K562 (cell line): ENCODE measurements around the gene HOXB4. TPM values are rescaled to one million over a fixed set of nuclear protein-coding genes. Genes with fewer than 3 reads are reported as not detected.
A peak's percentile ranks its signal among the peaks of the same experiment; 100 is the strongest.

Source experiments
- ATAC-seq: fragments of 200-7000 bp; cut with Tn5 transposase; 3 replicates; pipeline ENCODE4 v1.9.1; 2020; ENCODE audit warnings: moderate library complexity
- BruUV-seq: library from RNA; stranded (reverse); fragments of 400-500 nt; replicated peaks from 2 replicates; lab custom pipeline; 2021; lab: Mats Ljungman, UMichigan
- CTCF ChIA-PET: fragments of 300-600 bp; formaldehyde crosslinking; extraction: SDS; loops from one replicate; lab custom pipeline; 2021; ENCODE audit warnings: low intra/inter-chr PET ratio; lab: Yijun Ruan, JAX
- POLR2A ChIA-PET: fragments of 300-600, 350-650 bp; sonication (Branson Sonifier 250); formaldehyde crosslinking; extraction: SDS; loops from one replicate; lab custom pipeline; 2021; ENCODE audit warnings: antibody characterized with exemption, inconsistent platforms; lab: Yijun Ruan, JAX
- DNase-seq, 4 experiments: peaks; one replicate each; pipeline versions ENCODE4 v3.0.0 to v3.0.0-alpha.2; 2011 to 2018; ENCODE audit warnings: low spot score in 3 of 4, mixed read lengths in 3 of 4; ENCODE audit errors: extremely low read depth in 1 of 4
- FAIRE-seq: peaks from 2 replicates; lab custom pipeline; 2011; peaks lifted over from hg19 to GRCh38; lab: Jason Lieb, UNC
- H2AFZ ChIP-seq: 2 replicates; pipeline ENCODE4 v1.6.0; 2011; ENCODE audit warnings: low read depth, low read length, control low read depth, inconsistent platforms
- H3K27ac ChIP-seq: fragments of 200-600 bp; 3 replicates; pipeline ENCODE4 v1.8.0; 2011; ENCODE audit warnings: low read depth, mild to moderate bottlenecking, control low read depth, inconsistent platforms, low read length, moderate library complexity, mixed read lengths; ENCODE audit errors: extremely low read depth
- H3K27me3 ChIP-seq, 2 experiments: fragments of 300-600 bp in 1 of 2; 2 replicates in 1 of 2; 3 replicates in 1 of 2; pipeline versions ENCODE4 v1.6.0 to v1.8.0; 2011; ENCODE audit warnings: inconsistent platforms in 2 of 2, low read length in 2 of 2, mild to moderate bottlenecking in 1 of 2, mixed read lengths in 1 of 2, moderate library complexity in 1 of 2; ENCODE audit not compliant: control insufficient read depth in 2 of 2, insufficient read depth in 2 of 2
- H3K36me3 ChIP-seq: fragments of 300-600 bp; 3 replicates; pipeline ENCODE4 v1.8.0; 2011; ENCODE audit warnings: mild to moderate bottlenecking, low read length, inconsistent platforms; ENCODE audit not compliant: control insufficient read depth, insufficient read depth
- H3K4me1 ChIP-seq, 2 experiments: fragments of 200-600 bp in 1 of 2; replicated peaks in 1 of 2; 2 replicates in 1 of 2; 3 replicates in 1 of 2; pipeline versions ENCODE4 v1.5.1 to v1.8.0; 2011; ENCODE audit warnings: inconsistent platforms in 2 of 2, low read length in 2 of 2, mild to moderate bottlenecking in 1 of 2, mixed read lengths in 1 of 2, moderate library complexity in 1 of 2; ENCODE audit not compliant: control insufficient read depth in 2 of 2, insufficient read depth in 2 of 2
- H3K4me2 ChIP-seq: 2 replicates; pipeline ENCODE4 v1.6.1; 2011; ENCODE audit warnings: low read length, control low read depth, inconsistent platforms, mixed read lengths; ENCODE audit not compliant: insufficient read depth
- H3K4me3 ChIP-seq: fragments of 200-600 bp; sonication (generic), shearing (Covaris generic); 2 replicates; pipeline ENCODE4 v1.5.1; 2016; ENCODE audit warnings: control low read depth, inconsistent platforms
- H3K79me2 ChIP-seq: fragments of 200-600 bp; 3 replicates; pipeline ENCODE4 v1.8.0; 2011; ENCODE audit warnings: low read length, inconsistent platforms; ENCODE audit not compliant: control insufficient read depth, insufficient read depth
- H3K9ac ChIP-seq, 2 experiments: 2 replicates each; pipeline versions ENCODE4 v1.6.0 to v1.6.1; 2011; ENCODE audit warnings: low read depth in 2 of 2, low read length in 2 of 2, control low read depth in 1 of 2, inconsistent platforms in 1 of 2, mild to moderate bottlenecking in 1 of 2, mixed read lengths in 1 of 2; ENCODE audit not compliant: insufficient read depth in 1 of 2
- H3K9me1 ChIP-seq: one replicate; pipeline ENCODE4 v1.6.0; 2011; ENCODE audit warnings: inconsistent platforms, mild to moderate bottlenecking, low read length, moderate library complexity; ENCODE audit not compliant: control insufficient read depth, insufficient read depth
- H3K9me3 ChIP-seq: replicated peaks from 2 replicates; pipeline ENCODE4 v1.5.1; 2011; ENCODE audit warnings: low read depth, low read length, inconsistent platforms; ENCODE audit not compliant: control insufficient read depth, insufficient read depth
- H4K20me1 ChIP-seq: replicated peaks from 2 replicates; pipeline ENCODE4 v1.6.1; 2011; ENCODE audit warnings: low read length, inconsistent platforms, mixed read lengths; ENCODE audit not compliant: control insufficient read depth, insufficient read depth
- CBX2 ChIP-seq: fragments of 200-600 bp; sonication (generic); IDR thresholded peaks from one replicate; pipeline ENCODE4 v1.6.1; 2012; ENCODE audit warnings: mild to moderate bottlenecking, low read length, inconsistent platforms; ENCODE audit not compliant: insufficient read depth, poor library complexity, severe bottlenecking
- E2F3 ChIP-seq: fragments of 250-450 bp; sonication (Bioruptor Pico); IDR thresholded peaks from 2 replicates; pipeline ENCODE4 v1.4.0; 2020; ENCODE audit warnings: mild to moderate bottlenecking
- ETS2 ChIP-seq: IDR thresholded peaks from 2 replicates; pipeline ENCODE4 v1.6.1; 2016; ENCODE audit warnings: borderline replicate concordance, missing genetic modification characterization, mild to moderate bottlenecking, moderate library complexity, missing compliant biosample characterization; ENCODE audit not compliant: poor library complexity, severe bottlenecking
- EZH2 ChIP-seq: IDR thresholded peaks from 2 replicates; pipeline ENCODE4 v1.6.1; 2012; ENCODE audit warnings: low read depth, mild to moderate bottlenecking, inconsistent platforms, low read length, borderline replicate concordance
- RBFOX2 ChIP-seq: fragments of 200-400 bp; formaldehyde crosslinking; IDR thresholded peaks from 2 replicates; pipeline ENCODE4 v1.6.1; 2017; ENCODE audit warnings: low read depth, mild to moderate bottlenecking, low read length, moderate library complexity
- RBM15 ChIP-seq: fragments of 200-400 bp; formaldehyde crosslinking; IDR thresholded peaks from 2 replicates; pipeline ENCODE4 v1.6.1; 2018; ENCODE audit warnings: mild to moderate bottlenecking, low read length, moderate library complexity; ENCODE audit not compliant: insufficient read depth
- RBM25 ChIP-seq: fragments of 200-400 bp; formaldehyde crosslinking; IDR thresholded peaks from 2 replicates; pipeline ENCODE4 v1.6.1; 2018; ENCODE audit warnings: low read length, low read depth, moderate library complexity; ENCODE audit not compliant: severe bottlenecking
- SMARCA5 ChIP-seq: fragments of 450-650 bp; IDR thresholded peaks from 2 replicates; pipeline ENCODE4 v1.6.1; 2016
- SMARCE1 ChIP-seq: fragments of 450-650 bp; IDR thresholded peaks from 2 replicates; pipeline ENCODE4 v1.7.1; 2016; ENCODE audit warnings: mild to moderate bottlenecking
- SP2 ChIP-seq: IDR thresholded peaks from 2 replicates; pipeline ENCODE4 v1.6.1; 2011; ENCODE audit warnings: mild to moderate bottlenecking, low read depth, low read length, moderate library complexity; ENCODE audit not compliant: poor library complexity, severe bottlenecking; ENCODE audit errors: extremely low read depth
- ZNF124 ChIP-seq: sonication (generic); formaldehyde crosslinking; IDR thresholded peaks from 2 replicates; pipeline ENCODE4 v1.8.1; 2022; ENCODE audit warnings: missing genetic modification reagents
- ZNF282 ChIP-seq: sonication (generic); formaldehyde crosslinking; IDR thresholded peaks from 2 replicates; pipeline ENCODE4 v1.8.1; 2023; ENCODE audit warnings: missing genetic modification reagents
- ZNF445 ChIP-seq: fragments of 250-450 bp; sonication (Bioruptor Pico); IDR thresholded peaks from 2 replicates; pipeline ENCODE4 v1.4.0; 2020; ENCODE audit warnings: low read depth, mild to moderate bottlenecking, moderate library complexity
- ZNF785 ChIP-seq: fragments of 250-450 bp; sonication (Bioruptor Pico); IDR thresholded peaks from 2 replicates; pipeline ENCODE4 v1.4.0; 2020; ENCODE audit warnings: mild to moderate bottlenecking
- WGBS: fragments of 100-300 bp; shearing (Covaris generic); methylation state at CpG from one replicate; pipeline ENCODE4 v1.1.6; 2016; ENCODE audit warnings: low coverage, mixed read lengths; ENCODE audit not compliant: insufficient coverage; ENCODE audit errors: missing lambda C conversion rate; 5-methylcytosine and 5-hydroxymethylcytosine counted together
- in situ Hi-C: fragments of 300-500 bp; cut with MboI; formaldehyde crosslinking; loops from 4 replicates; pipeline ENCODE4 v1.15.0; 2018; ENCODE audit warnings: inconsistent platforms, mixed read lengths
- intact Hi-C: fragments of 100-400 bp; cut with micrococcal nuclease; formaldehyde crosslinking; loops from 2 replicates; pipeline ENCODE4 v1.14.2; 2022
- polyA plus RNA-seq, 8 experiments: library from polyadenylated mRNA; depleted of rRNA in 4 of 8; stranded (reverse) in 5 of 8; unstranded in 3 of 8; fragments of >200 nt; fragmentation: Nextera tagmentation in 2 of 8; fragmentation: Illumina TruSeq in 1 of 8; extraction: Ambion mirVana in 2 of 8; extraction: Trizol in 1 of 8; gene quantifications; 2 replicates each; pipeline versions ENCODE4 v1.2.1 to v1.2.3, GENCODE V29; 2011 to 2014; ENCODE audit warnings: inconsistent platforms in 1 of 8, missing spikeins in 1 of 8
- total RNA-seq, 7 experiments: library from RNA; depleted of rRNA in 6 of 7; stranded (reverse); fragments of >200 nt in 6 of 7; fragmentation: Illumina TruSeq in 2 of 7; extraction: Trizol in 2 of 7; gene quantifications; 2 replicates each; pipeline versions ENCODE4 v1.2.1 to v1.2.3, GENCODE V29; 2011 to 2021; ENCODE audit warnings: low replicate concordance in 1 of 7
- TF ChIP-seq, protein P1 (sequence below), 2 experiments: fragments of 450-650 bp; IDR thresholded peaks; 2 replicates each; pipeline ENCODE4 v1.6.1; 2018; ENCODE audit warnings: mild to moderate bottlenecking in 2 of 2, low read depth in 1 of 2; ENCODE audit not compliant: partially characterized antibody in 2 of 2
- TF ChIP-seq, protein P2 (sequence below): fragments of 250-450 bp; sonication (Bioruptor Pico); IDR thresholded peaks from 2 replicates; pipeline ENCODE4 v1.5.0; 2021

The HOXB4 gene
- total and polyA plus RNA-seq, 9 of the 15 experiments (the other 6 are each of a cell fraction or from before 2014, with no cell fraction given): 1.6 to 34.9 (median 14.9) TPM

DNA sequence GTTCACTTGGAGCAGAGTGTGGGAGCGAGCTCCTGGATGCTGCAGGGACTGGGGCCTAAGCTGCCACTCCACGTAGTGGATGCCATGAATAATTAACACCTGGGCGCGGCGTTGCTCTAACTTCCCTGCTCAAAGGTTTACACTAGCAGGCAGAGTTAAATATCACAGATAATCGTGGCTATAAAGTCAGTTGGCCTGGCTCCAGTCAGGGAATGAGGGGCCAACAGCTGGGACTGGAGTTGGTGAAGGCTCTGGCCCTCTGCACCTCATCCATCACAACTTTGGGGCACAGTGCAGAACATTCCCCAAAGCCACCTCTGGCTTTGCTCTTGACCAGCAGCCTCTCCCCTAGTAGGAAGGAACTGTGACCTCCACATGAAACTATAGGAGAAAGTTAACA, 10.9 kb downstream of the HOXB4 start:
- H3K27me3 ChIP-seq: no peaks in the 10 kb centered on the region
- BruUV-seq: no TSS peak
- CTCF ChIA-PET: no interaction called here
- 72% methylated on average over 6 of the region's 6 CpGs for WGBS
- FAIRE-seq: no peak
- peaks cover 6% of the 10 kb centered on the region for H3K9me1 ChIP-seq
- peaks cover 95% of the 10 kb centered on the region; the same call in 2 of the 3 replicates for H3K36me3 ChIP-seq
- H3K4me1 ChIP-seq: peaks cover 30 to 31% of the 10 kb centered on the region in 2 experiments
- in situ Hi-C loops: no loop called here
- TF ChIP-seq, protein P1, sequence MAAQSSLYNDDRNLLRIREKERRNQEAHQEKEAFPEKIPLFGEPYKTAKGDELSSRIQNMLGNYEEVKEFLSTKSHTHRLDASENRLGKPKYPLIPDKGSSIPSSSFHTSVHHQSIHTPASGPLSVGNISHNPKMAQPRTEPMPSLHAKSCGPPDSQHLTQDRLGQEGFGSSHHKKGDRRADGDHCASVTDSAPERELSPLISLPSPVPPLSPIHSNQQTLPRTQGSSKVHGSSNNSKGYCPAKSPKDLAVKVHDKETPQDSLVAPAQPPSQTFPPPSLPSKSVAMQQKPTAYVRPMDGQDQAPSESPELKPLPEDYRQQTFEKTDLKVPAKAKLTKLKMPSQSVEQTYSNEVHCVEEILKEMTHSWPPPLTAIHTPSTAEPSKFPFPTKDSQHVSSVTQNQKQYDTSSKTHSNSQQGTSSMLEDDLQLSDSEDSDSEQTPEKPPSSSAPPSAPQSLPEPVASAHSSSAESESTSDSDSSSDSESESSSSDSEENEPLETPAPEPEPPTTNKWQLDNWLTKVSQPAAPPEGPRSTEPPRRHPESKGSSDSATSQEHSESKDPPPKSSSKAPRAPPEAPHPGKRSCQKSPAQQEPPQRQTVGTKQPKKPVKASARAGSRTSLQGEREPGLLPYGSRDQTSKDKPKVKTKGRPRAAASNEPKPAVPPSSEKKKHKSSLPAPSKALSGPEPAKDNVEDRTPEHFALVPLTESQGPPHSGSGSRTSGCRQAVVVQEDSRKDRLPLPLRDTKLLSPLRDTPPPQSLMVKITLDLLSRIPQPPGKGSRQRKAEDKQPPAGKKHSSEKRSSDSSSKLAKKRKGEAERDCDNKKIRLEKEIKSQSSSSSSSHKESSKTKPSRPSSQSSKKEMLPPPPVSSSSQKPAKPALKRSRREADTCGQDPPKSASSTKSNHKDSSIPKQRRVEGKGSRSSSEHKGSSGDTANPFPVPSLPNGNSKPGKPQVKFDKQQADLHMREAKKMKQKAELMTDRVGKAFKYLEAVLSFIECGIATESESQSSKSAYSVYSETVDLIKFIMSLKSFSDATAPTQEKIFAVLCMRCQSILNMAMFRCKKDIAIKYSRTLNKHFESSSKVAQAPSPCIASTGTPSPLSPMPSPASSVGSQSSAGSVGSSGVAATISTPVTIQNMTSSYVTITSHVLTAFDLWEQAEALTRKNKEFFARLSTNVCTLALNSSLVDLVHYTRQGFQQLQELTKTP (IDR thresholded peaks at IDR 0.05; ENCODE audit: low read depth in 1 of 2, partially characterized antibody in 2 of 2): no peak
- TF ChIP-seq SMARCA5 (no peak), E2F3 (CRISPR knock-in tag) (no peak), ZNF445 (no peak), SMARCE1 (no peak), ZNF124 (no peak), RBFOX2 (no peak), RBM15 (no peak), CBX2 (no peak), ZNF282 (CRISPR knock-in tag) (no peak), ETS2 (tag) (no peak), ZNF785 (no peak), EZH2 (no peak), SP2 (no peak), RBM25 (no peak)
- TF ChIP-seq, protein P2, sequence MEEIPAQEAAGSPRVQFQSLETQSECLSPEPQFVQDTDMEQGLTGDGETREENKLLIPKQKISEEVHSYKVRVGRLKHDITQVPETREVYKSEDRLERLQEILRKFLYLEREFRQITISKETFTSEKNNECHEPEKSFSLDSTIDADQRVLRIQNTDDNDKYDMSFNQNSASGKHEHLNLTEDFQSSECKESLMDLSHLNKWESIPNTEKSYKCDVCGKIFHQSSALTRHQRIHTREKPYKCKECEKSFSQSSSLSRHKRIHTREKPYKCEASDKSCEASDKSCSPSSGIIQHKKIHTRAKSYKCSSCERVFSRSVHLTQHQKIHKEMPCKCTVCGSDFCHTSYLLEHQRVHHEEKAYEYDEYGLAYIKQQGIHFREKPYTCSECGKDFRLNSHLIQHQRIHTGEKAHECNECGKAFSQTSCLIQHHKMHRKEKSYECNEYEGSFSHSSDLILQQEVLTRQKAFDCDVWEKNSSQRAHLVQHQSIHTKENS (CRISPR knock-in tag): no peak
- TF ChIP-seq, all 486 proteins: peak for 0
- H2AFZ ChIP-seq: no peak overlapping the region
- intact Hi-C loops: no loop called here
- no peak overlapping the region for H3K4me3 ChIP-seq
- ATAC-seq (no peak), DNase-seq (no peak)
- no peak overlapping the region for H3K27ac ChIP-seq
- peak overlapping the region in 1 of 2 experiments; percentile 54; a peak in 1 of 4 replicates for H3K9ac ChIP-seq
- peaks cover 62% of the 10 kb centered on the region for H3K79me2 ChIP-seq
- H3K4me2 ChIP-seq: no peak overlapping the region
- POLR2A ChIA-PET: interaction anchor here (0.6 to 3.9 kb wide), 3 partner anchors 11 to 1222 kb away, joined by 3 to 21 read pairs (median 3); no protein-coding TSS in a partner anchor
- no peaks in the 10 kb centered on the region; the same call in 1 of the 2 replicates for H4K20me1 ChIP-seq
- H3K9me3 ChIP-seq: no peaks in the 10 kb centered on the region
